ENCODE data around the gene RPL7A.
"Not testable (repeated sequence)": the region's sequence is repeated elsewhere in the genome, so short reads cannot be mapped to it uniquely, and the experiment has no call there.

The RPL7A gene

GRCh38 chr9:133309608-133310007 lies 38.4 kb upstream of the RPL7A start:
- H3K4me1 ChIP-seq (ENCODE audit: control insufficient read depth, insufficient read depth, low read length, unreplicated experiment): no peaks in the 10 kb centered on the region
- no peak overlapping the region for H2AFZ ChIP-seq (ENCODE audit: low read length, unreplicated experiment)
- H3K27ac ChIP-seq (ENCODE audit: low read depth, low read length): no peak overlapping the region
- no peaks in the 10 kb centered on the region for H3K79me2 ChIP-seq (ENCODE audit: control insufficient read depth, insufficient read depth, low read length, unreplicated experiment)
- H3K4me3 ChIP-seq (ENCODE audit: low read depth, low read length): no peak overlapping the region
- H3K36me3 ChIP-seq (ENCODE audit: insufficient read depth, low read length): no peaks in the 10 kb centered on the region
- H3K27me3 ChIP-seq (ENCODE audit: insufficient read depth, low read length): peaks cover 38% of the 10 kb centered on the region

GRCh38 chr9:133315997-133316396 lies 32.0 kb upstream of the RPL7A start:
- H3K79me2 ChIP-seq (ENCODE audit: control insufficient read depth, insufficient read depth, low read length, unreplicated experiment): no peaks in the 10 kb centered on the region
- no peak overlapping the region for H2AFZ ChIP-seq (ENCODE audit: low read length, unreplicated experiment)
- H3K4me1 ChIP-seq (ENCODE audit: control insufficient read depth, insufficient read depth, low read length, unreplicated experiment): no peaks in the 10 kb centered on the region
- no peaks in the 10 kb centered on the region for H3K36me3 ChIP-seq (ENCODE audit: insufficient read depth, low read length)
- H3K4me3 ChIP-seq (ENCODE audit: low read depth, low read length): no peak overlapping the region
- no peaks in the 10 kb centered on the region for H3K27me3 ChIP-seq (ENCODE audit: insufficient read depth, low read length)
- no peak overlapping the region for H3K27ac ChIP-seq (ENCODE audit: low read depth, low read length)

- not testable (repeated sequence) for H2AFZ ChIP-seq (ENCODE audit: low read length, unreplicated experiment); H3K4me1 ChIP-seq (ENCODE audit: control insufficient read depth, insufficient read depth, low read length, unreplicated experiment); H3K27me3 ChIP-seq (ENCODE audit: insufficient read depth, low read length); H3K27ac ChIP-seq (ENCODE audit: low read depth, low read length); H3K4me3 ChIP-seq (ENCODE audit: low read depth, low read length); H3K79me2 ChIP-seq (ENCODE audit: control insufficient read depth, insufficient read depth, low read length, unreplicated experiment); H3K36me3 ChIP-seq (ENCODE audit: insufficient read depth, low read length)
Observed at GRCh38 chr9:133317551-133317950, 30.5 kb upstream of the RPL7A start.

GRCh38 chr9:133320421-133320881 lies 27.6 kb upstream of the RPL7A start:
- H3K36me3 ChIP-seq (ENCODE audit: insufficient read depth, low read length): no peaks in the 10 kb centered on the region
- no peak overlapping the region for H2AFZ ChIP-seq (ENCODE audit: low read length, unreplicated experiment)
- H3K79me2 ChIP-seq (ENCODE audit: control insufficient read depth, insufficient read depth, low read length, unreplicated experiment): no peaks in the 10 kb centered on the region
- H3K4me3 ChIP-seq (ENCODE audit: low read depth, low read length): no peak overlapping the region
- no peak overlapping the region for H3K27ac ChIP-seq (ENCODE audit: low read depth, low read length)
- no peaks in the 10 kb centered on the region for H3K4me1 ChIP-seq (ENCODE audit: control insufficient read depth, insufficient read depth, low read length, unreplicated experiment)
- H3K27me3 ChIP-seq (ENCODE audit: insufficient read depth, low read length): 0 out of 2 replicates have a peak, but pooled peaks cover 9% of the 10 kb centered on the region

GRCh38 chr9:133321411-133321935 lies 26.5 kb upstream of the RPL7A start:
- Histone ChIP-seq H3K27me3 (ENCODE audit: insufficient read depth, low read length) (0 out of 2 replicates have a peak, but pooled peaks cover 9% of the 10 kb centered on the region), H3K27ac (ENCODE audit: low read depth, low read length) (no peak overlapping the region), H3K36me3 (ENCODE audit: insufficient read depth, low read length) (no peaks in the 10 kb centered on the region), H3K4me3 (ENCODE audit: low read depth, low read length) (no peak overlapping the region), H2AFZ (ENCODE audit: low read length, unreplicated experiment) (no peak overlapping the region), H3K79me2 (ENCODE audit: control insufficient read depth, insufficient read depth, low read length, unreplicated experiment) (no peaks in the 10 kb centered on the region), H3K4me1 (ENCODE audit: control insufficient read depth, insufficient read depth, low read length, unreplicated experiment) (no peaks in the 10 kb centered on the region)

- no peaks in the 10 kb centered on the region for H3K4me1 ChIP-seq (ENCODE audit: control insufficient read depth, insufficient read depth, low read length, unreplicated experiment)
- no peak overlapping the region for H3K27ac ChIP-seq (ENCODE audit: low read depth, low read length)
- H3K36me3 ChIP-seq (ENCODE audit: insufficient read depth, low read length): no peaks in the 10 kb centered on the region
- no peak overlapping the region for H3K4me3 ChIP-seq (ENCODE audit: low read depth, low read length)
- H3K27me3 ChIP-seq (ENCODE audit: insufficient read depth, low read length): 0 out of 2 replicates have a peak, but pooled peaks cover 9% of the 10 kb centered on the region
- H3K79me2 ChIP-seq (ENCODE audit: control insufficient read depth, insufficient read depth, low read length, unreplicated experiment): no peaks in the 10 kb centered on the region
- no peak overlapping the region for H2AFZ ChIP-seq (ENCODE audit: low read length, unreplicated experiment)
Observed at GRCh38 chr9:133322701-133323100, 25.3 kb upstream of the RPL7A start.

GRCh38 chr9:133323211-133323610 lies 24.8 kb upstream of the RPL7A start:
- no peak overlapping the region for H2AFZ ChIP-seq (ENCODE audit: low read length, unreplicated experiment)
- 0 out of 2 replicates have a peak, but pooled peaks cover 9% of the 10 kb centered on the region for H3K27me3 ChIP-seq (ENCODE audit: insufficient read depth, low read length)
- no peaks in the 10 kb centered on the region for H3K79me2 ChIP-seq (ENCODE audit: control insufficient read depth, insufficient read depth, low read length, unreplicated experiment)

GRCh38 chr9:133323991-133324703 lies 23.9 kb upstream of the RPL7A start:
- no peaks in the 10 kb centered on the region for H3K4me1 ChIP-seq (ENCODE audit: control insufficient read depth, insufficient read depth, low read length, unreplicated experiment)
- 0 out of 2 replicates have a peak, but pooled peaks cover 9% of the 10 kb centered on the region for H3K27me3 ChIP-seq (ENCODE audit: insufficient read depth, low read length)
- no peak overlapping the region for H3K27ac ChIP-seq (ENCODE audit: low read depth, low read length)
- H3K79me2 ChIP-seq (ENCODE audit: control insufficient read depth, insufficient read depth, low read length, unreplicated experiment): no peaks in the 10 kb centered on the region
- H3K36me3 ChIP-seq (ENCODE audit: insufficient read depth, low read length): no peaks in the 10 kb centered on the region
- no peak overlapping the region for H3K4me3 ChIP-seq (ENCODE audit: low read depth, low read length)
- H2AFZ ChIP-seq (ENCODE audit: low read length, unreplicated experiment): no peak overlapping the region

More at GRCh38 chr9:133323211-133323610, 24.8 kb upstream of the RPL7A start:
- H3K36me3 ChIP-seq (ENCODE audit: insufficient read depth, low read length): no peaks in the 10 kb centered on the region
- H3K4me1 ChIP-seq (ENCODE audit: control insufficient read depth, insufficient read depth, low read length, unreplicated experiment): no peaks in the 10 kb centered on the region
- H3K4me3 ChIP-seq (ENCODE audit: low read depth, low read length): no peak overlapping the region
- H3K27ac ChIP-seq (ENCODE audit: low read depth, low read length): no peak overlapping the region

- H3K27ac ChIP-seq (ENCODE audit: low read depth, low read length); H3K79me2 ChIP-seq (ENCODE audit: control insufficient read depth, insufficient read depth, low read length, unreplicated experiment); H3K4me3 ChIP-seq (ENCODE audit: low read depth, low read length); H3K27me3 ChIP-seq (ENCODE audit: insufficient read depth, low read length); H2AFZ ChIP-seq (ENCODE audit: low read length, unreplicated experiment); H3K4me1 ChIP-seq (ENCODE audit: control insufficient read depth, insufficient read depth, low read length, unreplicated experiment): not testable (repeated sequence)
- peaks cover 10% of the 10 kb centered on the region; the same call in 1 of the 2 replicates for H3K36me3 ChIP-seq (ENCODE audit: insufficient read depth, low read length)
Observed at GRCh38 chr9:133327021-133327420, 21.0 kb upstream of the RPL7A start.

- Histone ChIP-seq H3K4me1 (ENCODE audit: control insufficient read depth, insufficient read depth, low read length, unreplicated experiment) (no peaks in the 10 kb centered on the region), H3K4me3 (ENCODE audit: low read depth, low read length) (no peak overlapping the region), H3K27me3 (ENCODE audit: insufficient read depth, low read length) (0 out of 2 replicates have a peak, but pooled peaks cover 9% of the 10 kb centered on the region), H2AFZ (ENCODE audit: low read length, unreplicated experiment) (no peak overlapping the region), H3K36me3 (ENCODE audit: insufficient read depth, low read length) (peaks cover 12% of the 10 kb centered on the region; the same call in 1 of the 2 replicates), H3K79me2 (ENCODE audit: control insufficient read depth, insufficient read depth, low read length, unreplicated experiment) (peaks cover 2% of the 10 kb centered on the region), H3K27ac (ENCODE audit: low read depth, low read length) (no peak overlapping the region)
Observed at GRCh38 chr9:133327834-133328484, 20.1 kb upstream of the RPL7A start.

All from ACC112 (cell line).